Activated CD4-positive, alpha-beta T cell treated with anti-CD3 and anti-CD28 coated beads, Interleukin-2, amount 10 ng/mL, durations not matched to agents 24 days and 14 days (primary cell): ENCODE results near the gene MARK2. TPM values are rescaled to one million over a fixed set of nuclear protein-coding genes. Genes with fewer than 3 reads are reported as not detected.
A peak's percentile ranks its signal among the peaks of the same experiment; 100 is the strongest.

Source experiments
- DNase-seq: peaks from one replicate; pipeline ENCODE4 v3.0.0; 2022
- H3K27ac Mint-ChIP-seq: one replicate; pipeline ENCODE4 v1.8.0; 2022; ENCODE audit warnings: mild to moderate bottlenecking, mixed read lengths
- H3K27me3 Mint-ChIP-seq: one replicate; pipeline ENCODE4 v1.8.0; 2022; ENCODE audit warnings: mixed read lengths
- H3K36me3 Mint-ChIP-seq: one replicate; pipeline ENCODE4 v1.8.0; 2022; ENCODE audit warnings: low read depth, mild to moderate bottlenecking, mixed read lengths
- H3K4me1 Mint-ChIP-seq: one replicate; pipeline ENCODE4 v1.8.0; 2021; ENCODE audit warnings: mixed read lengths
- H3K4me3 Mint-ChIP-seq: one replicate; pipeline ENCODE4 v1.8.0; 2022; ENCODE audit warnings: mild to moderate bottlenecking, moderate library complexity, mixed read lengths
- H3K9me3 Mint-ChIP-seq: one replicate; pipeline ENCODE4 v1.8.0; 2021; ENCODE audit warnings: mixed read lengths
- intact Hi-C: fragments of 100-400 bp; cut with micrococcal nuclease; formaldehyde crosslinking; loops from one replicate; pipeline ENCODE4 v1.15.1; 2023
- total RNA-seq: library from RNA; stranded (reverse); gene quantifications from 2 replicates; pipeline ENCODE4 v1.2.3, GENCODE V29; 2022

The MARK2 gene
- total RNA-seq, 1 donor from 2014 or later: 34.2 TPM

DNA sequence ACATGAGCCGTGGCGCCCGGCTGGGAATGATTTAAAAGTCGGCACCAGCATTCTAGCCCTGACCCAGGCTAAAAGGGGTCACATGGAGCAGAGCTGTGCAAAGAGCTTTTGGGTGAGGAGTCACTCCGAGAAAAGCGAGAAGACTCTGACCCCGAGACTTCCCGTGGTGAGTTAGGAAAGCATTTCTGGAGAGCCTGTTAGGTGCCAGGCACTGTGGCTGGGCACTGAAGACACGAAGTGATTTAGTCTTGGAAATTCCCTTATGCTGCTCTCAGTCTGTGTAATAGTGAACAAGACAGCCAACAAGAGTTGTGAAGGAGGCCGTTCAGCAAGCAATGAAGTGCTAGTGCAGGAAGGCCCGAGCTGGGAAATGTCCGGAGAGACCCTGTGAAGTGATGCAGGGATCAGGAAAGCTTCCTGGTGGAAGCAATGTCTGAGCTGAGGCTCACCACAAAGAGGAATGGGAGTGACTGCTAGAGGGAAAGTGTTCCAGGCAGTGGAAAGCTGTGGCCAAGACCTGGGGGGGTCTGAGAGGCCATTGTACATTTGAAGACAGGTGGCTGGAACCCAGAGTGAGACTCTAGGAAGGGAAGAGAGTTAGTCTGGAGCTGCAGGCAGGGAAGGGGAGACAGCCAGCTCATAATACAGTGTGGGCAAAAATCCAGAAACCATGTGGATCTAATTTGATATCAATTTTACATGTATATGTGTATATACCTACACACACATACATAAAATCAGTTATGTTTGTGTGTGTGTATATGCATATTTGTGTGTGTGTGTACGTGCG lies 31.6 kb downstream of the MARK2 start:
- intact Hi-C loops: no loop called here
- DNase-seq: no peak

DNA sequence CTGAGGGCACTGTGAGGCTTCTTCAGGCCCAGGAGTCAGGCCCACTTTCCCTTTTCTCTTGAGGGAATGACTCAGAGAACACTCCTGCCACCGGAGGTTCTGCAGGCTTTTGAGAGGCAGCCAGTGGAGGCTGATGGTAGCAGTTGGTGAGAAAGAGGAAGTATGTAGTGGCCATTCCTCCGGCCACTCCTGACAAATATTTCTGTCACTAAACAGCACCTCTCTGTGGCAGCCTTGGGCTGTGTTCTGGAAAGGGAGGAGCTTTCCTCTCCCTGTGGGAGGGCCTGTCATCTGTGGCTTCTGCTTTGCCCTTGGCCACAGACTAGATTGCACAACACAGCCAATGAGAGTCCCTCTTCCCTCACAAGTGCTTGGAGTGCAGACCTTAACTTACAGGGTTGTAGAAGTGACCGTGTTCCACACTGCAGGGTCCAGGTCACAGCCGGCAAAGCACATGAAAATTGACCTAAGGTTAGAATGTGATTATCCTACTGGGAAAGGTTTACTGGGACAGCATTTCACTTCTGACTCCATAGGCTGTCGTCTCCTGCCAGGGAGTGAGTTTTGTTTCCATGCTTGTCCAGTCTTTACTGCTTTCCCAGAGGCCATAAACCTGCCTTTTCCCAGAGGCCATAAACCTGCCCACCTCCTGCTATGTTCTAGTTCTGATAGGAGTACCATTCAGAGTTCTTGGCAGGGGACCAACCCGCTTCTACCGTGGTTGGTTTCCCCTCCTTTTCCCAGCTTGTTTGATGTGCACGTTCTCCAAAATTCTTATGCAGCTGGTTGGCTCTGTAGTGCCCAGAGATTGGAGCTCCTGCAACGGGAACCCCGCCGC lies 33.3 kb downstream of the MARK2 start:
- peak; percentile 85 for DNase-seq
- Mint-ChIP-seq H3K9me3 (no peaks in the 10 kb centered on the region), H3K27me3 (no peaks in the 10 kb centered on the region), H3K4me3 (peak overlapping the region; percentile 10), H3K36me3 (peaks cover 23% of the 10 kb centered on the region), H3K27ac (peak overlapping the region; percentile 27), H3K4me1 (peaks cover 51% of the 10 kb centered on the region)
- intact Hi-C loops: loop anchor here (1.0 kb wide), 1 partner anchor 35 kb away; no protein-coding TSS in a partner anchor

More for the DNA sequence above, 31.6 kb downstream of the MARK2 start:
- Mint-ChIP-seq H3K4me3 (peak overlapping the region; percentile 9), H3K9me3 (no peaks in the 10 kb centered on the region), H3K4me1 (peaks cover 66% of the 10 kb centered on the region), H3K27ac (peak overlapping the region; percentile 70), H3K27me3 (no peaks in the 10 kb centered on the region), H3K36me3 (peaks cover 25% of the 10 kb centered on the region)

- no peak overlapping the region for H3K27ac Mint-ChIP-seq
- no peaks in the 10 kb centered on the region for H3K27me3 Mint-ChIP-seq
- H3K4me3 Mint-ChIP-seq: no peak overlapping the region
- no peaks in the 10 kb centered on the region for H3K9me3 Mint-ChIP-seq
- peaks cover 20% of the 10 kb centered on the region for H3K36me3 Mint-ChIP-seq
- no peak for DNase-seq
- intact Hi-C loops: loop anchor here (1.0 kb wide), 1 partner anchor 35 kb away; no protein-coding TSS in a partner anchor
- peaks cover 48% of the 10 kb centered on the region for H3K4me1 Mint-ChIP-seq
These were observed 33.9 kb downstream of the MARK2 start for GRCh38 chr11:63872800-63873197.

DNA sequence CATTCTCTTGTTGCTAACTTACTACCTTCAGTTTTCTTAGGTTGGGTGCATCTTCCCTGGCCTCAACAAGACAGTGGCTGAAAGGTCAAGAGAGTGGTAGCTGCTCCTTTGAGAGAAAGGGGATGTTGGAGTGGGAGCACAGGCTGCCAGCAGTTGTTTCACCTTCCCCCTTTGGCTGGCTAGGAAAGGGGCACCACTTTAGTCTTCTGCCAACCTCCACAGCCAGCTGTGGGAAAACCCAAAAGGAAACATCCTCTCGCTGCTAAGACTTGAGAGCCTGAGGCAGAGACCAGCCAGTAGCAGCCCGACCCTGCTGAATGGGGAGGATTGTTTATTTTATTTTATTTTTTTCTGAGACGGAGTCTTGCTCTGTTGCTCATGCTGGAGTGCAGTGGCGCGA lies 34.4 kb downstream of the MARK2 start:
- peaks cover 19% of the 10 kb centered on the region for H3K36me3 Mint-ChIP-seq
- no peak overlapping the region for H3K4me3 Mint-ChIP-seq
- peak overlapping the region; percentile 37 for H3K27ac Mint-ChIP-seq
- intact Hi-C loops: no loop called here
- H3K27me3 Mint-ChIP-seq: no peaks in the 10 kb centered on the region
- H3K9me3 Mint-ChIP-seq: no peaks in the 10 kb centered on the region
- no peak for DNase-seq
- H3K4me1 Mint-ChIP-seq: peaks cover 48% of the 10 kb centered on the region

DNA sequence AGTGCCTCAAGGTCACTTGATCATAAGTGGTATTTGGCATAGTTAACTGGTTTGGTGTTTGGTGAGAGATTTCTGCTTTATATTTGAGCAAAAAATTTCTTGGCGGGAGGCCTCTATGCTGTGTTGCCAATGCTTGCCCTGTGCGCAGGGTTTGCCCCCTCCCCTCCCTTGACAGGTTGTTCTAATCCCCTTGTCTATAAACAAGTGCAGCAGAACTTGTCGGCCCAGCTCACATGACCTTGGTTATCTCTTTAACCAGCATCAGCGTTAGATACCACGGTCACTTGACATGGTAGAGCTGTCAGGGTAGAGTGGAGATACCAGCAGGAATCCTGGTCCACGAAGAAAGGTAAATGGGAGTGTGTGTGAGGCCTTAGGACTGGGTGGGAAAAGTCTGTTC lies 35.6 kb downstream of the MARK2 start:
- Mint-ChIP-seq H3K4me3 (no peak overlapping the region), H3K27me3 (no peaks in the 10 kb centered on the region), H3K4me1 (peaks cover 37% of the 10 kb centered on the region), H3K36me3 (peaks cover 18% of the 10 kb centered on the region), H3K9me3 (no peaks in the 10 kb centered on the region), H3K27ac (no peak overlapping the region)
- DNase-seq: no peak
- intact Hi-C loops: no loop called here

DNA sequence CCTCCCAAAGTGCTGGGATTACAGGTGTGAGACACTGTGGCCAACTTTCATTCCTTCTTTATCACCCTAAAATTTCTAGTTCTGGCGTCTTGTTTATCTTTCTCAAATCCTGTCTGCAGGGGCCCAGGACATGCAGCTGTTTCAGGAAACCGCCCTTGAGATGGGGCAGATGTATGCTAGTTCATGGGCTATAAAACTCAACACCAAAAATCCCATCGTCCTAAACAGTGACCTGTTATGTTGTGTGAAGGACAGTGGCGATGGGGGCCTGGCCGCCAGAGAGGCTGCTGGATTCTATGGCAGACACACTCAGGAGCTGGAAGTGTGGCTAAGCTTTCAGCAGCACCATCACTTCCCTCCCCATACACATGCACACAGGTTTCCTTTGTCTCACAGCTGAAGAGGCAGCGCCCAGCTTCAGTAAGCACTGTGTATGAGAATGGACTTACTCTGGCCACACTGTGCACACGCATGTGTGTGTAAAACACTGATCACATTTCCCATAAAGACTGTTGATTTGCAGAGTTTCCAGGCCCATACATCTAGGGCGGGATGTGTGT lies 36.7 kb downstream of the MARK2 start:
- intact Hi-C loops: no loop called here
- H3K27ac Mint-ChIP-seq: no peak overlapping the region
- DNase-seq: no peak
- H3K9me3 Mint-ChIP-seq: no peaks in the 10 kb centered on the region
- peaks cover 37% of the 10 kb centered on the region for H3K4me1 Mint-ChIP-seq
- H3K36me3 Mint-ChIP-seq: peaks cover 17% of the 10 kb centered on the region
- no peak overlapping the region for H3K4me3 Mint-ChIP-seq
- H3K27me3 Mint-ChIP-seq: no peaks in the 10 kb centered on the region

DNA sequence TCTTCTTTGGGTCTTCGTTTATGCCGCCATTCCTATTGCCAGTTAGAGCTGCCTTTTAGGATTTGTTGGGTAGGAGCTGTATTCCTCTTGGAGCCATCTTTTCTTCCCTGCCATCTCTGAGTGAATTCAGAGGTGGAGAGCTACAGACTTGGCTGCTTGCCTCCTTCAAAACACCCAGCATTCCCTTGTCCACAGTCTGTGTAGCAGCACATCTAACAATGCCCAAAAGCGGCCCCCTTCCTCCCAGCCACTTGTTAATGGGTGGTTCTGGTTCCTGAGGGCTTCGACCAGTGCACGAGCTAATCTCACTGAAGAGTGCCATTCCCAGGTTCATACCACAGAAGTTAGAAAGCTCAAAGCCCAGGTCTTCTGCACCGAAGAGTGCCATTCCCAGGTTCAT lies 37.7 kb downstream of the MARK2 start:
- no peak overlapping the region for H3K27ac Mint-ChIP-seq
- H3K4me3 Mint-ChIP-seq: no peak overlapping the region
- intact Hi-C loops: no loop called here

GRCh38 chr11:63877658-63878241 lies 38.8 kb downstream of the MARK2 start:
- Mint-ChIP-seq H3K9me3 (no peaks in the 10 kb centered on the region), H3K4me1 (peaks cover 32% of the 10 kb centered on the region), H3K27ac (no peak overlapping the region), H3K27me3 (no peaks in the 10 kb centered on the region), H3K36me3 (peaks cover 23% of the 10 kb centered on the region), H3K4me3 (no peak overlapping the region)
- intact Hi-C loops: no loop called here
- DNase-seq: no peak

More for the DNA sequence above, 37.7 kb downstream of the MARK2 start:
- Mint-ChIP-seq H3K4me1 (peaks cover 38% of the 10 kb centered on the region), H3K27me3 (no peaks in the 10 kb centered on the region), H3K36me3 (peaks cover 20% of the 10 kb centered on the region), H3K9me3 (no peaks in the 10 kb centered on the region)
- no peak for DNase-seq

- H3K27ac Mint-ChIP-seq: no peak overlapping the region
- intact Hi-C loops: no loop called here
- no peaks in the 10 kb centered on the region for H3K9me3 Mint-ChIP-seq
- H3K27me3 Mint-ChIP-seq: no peaks in the 10 kb centered on the region
- DNase-seq: no peak
- peaks cover 40% of the 10 kb centered on the region for H3K4me1 Mint-ChIP-seq
- H3K4me3 Mint-ChIP-seq: no peak overlapping the region
- H3K36me3 Mint-ChIP-seq: peaks cover 21% of the 10 kb centered on the region
These were observed 40.9 kb downstream of the MARK2 start for GRCh38 chr11:63879598-63880402.

- no peak overlapping the region for H3K4me3 Mint-ChIP-seq
- H3K4me1 Mint-ChIP-seq: peaks cover 39% of the 10 kb centered on the region
- peak overlapping the region; percentile 27 for H3K27ac Mint-ChIP-seq
- H3K9me3 Mint-ChIP-seq: no peaks in the 10 kb centered on the region
- intact Hi-C loops: no loop called here
- DNase-seq: no peak
- H3K36me3 Mint-ChIP-seq: peaks cover 20% of the 10 kb centered on the region
- H3K27me3 Mint-ChIP-seq: no peaks in the 10 kb centered on the region
These were observed 41.5 kb downstream of the MARK2 start for GRCh38 chr11:63880403-63880790.

DNA sequence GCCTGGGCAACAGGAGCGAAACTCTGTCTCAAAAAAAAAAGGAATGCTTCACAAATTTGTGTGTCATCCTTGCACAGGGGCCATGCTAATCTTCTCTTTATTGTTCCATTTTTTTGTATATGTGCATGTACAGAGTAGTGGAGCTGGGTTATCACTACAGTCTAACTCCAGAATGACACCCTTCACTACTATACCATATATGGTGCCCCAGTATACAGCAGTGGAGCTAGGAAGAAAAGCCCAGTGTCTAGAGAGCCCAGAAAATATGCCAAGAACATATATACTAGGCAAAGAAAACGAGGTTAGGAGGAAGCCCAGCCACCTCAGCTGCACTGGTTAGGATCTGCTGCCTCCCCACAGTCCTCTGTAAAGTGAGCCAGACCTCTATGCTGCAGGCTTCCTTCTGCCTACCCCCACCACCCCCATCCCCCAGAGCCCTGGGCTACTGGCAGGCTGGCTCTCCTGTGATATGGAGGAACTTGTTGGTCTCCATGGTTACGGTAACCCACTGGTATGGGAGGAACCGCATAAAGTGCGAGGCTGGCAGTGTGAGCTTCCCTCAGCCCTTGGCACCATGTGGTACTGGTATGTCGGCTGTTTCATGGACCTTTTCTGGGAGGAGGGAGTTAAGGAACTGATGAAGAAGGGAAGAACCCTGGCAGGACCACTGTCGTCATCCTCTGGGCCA lies 43.8 kb downstream of the MARK2 start:
- intact Hi-C loops: no loop called here

DNA sequence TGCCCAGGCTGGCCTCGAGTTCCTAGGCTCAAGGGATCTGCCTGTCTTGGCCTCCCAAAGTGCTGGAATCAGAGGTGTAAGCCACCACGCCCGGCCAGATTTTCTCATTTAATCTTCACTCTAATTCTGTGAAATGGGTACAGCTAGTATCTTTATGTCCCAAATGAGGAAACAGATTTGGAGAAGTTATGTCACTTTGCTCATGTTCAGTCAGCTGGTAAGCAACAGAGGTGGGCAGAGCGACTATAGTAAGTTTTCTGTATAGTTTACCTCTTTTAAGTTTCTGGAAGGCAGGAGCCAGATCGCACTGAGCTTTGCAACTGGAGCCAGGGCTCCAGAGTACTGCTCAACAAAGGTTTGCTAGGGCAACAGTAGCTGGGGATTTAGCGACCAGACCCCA lies 44.9 kb downstream of the MARK2 start:
- intact Hi-C loops: no loop called here
- DNase-seq: no peak
- H3K4me3 Mint-ChIP-seq: no peak overlapping the region
- H3K27me3 Mint-ChIP-seq: no peaks in the 10 kb centered on the region
- H3K36me3 Mint-ChIP-seq: peaks cover 13% of the 10 kb centered on the region
- peaks cover 55% of the 10 kb centered on the region for H3K4me1 Mint-ChIP-seq
- no peak overlapping the region for H3K27ac Mint-ChIP-seq
- H3K9me3 Mint-ChIP-seq: no peaks in the 10 kb centered on the region

More for the DNA sequence above, 43.8 kb downstream of the MARK2 start:
- no peaks in the 10 kb centered on the region for H3K9me3 Mint-ChIP-seq
- H3K4me1 Mint-ChIP-seq: peaks cover 47% of the 10 kb centered on the region
- no peak overlapping the region for H3K4me3 Mint-ChIP-seq
- DNase-seq: no peak
- H3K27ac Mint-ChIP-seq: no peak overlapping the region
- peaks cover 15% of the 10 kb centered on the region for H3K36me3 Mint-ChIP-seq
- no peaks in the 10 kb centered on the region for H3K27me3 Mint-ChIP-seq
